ENCODE data around the gene EEIG1.

DNA sequence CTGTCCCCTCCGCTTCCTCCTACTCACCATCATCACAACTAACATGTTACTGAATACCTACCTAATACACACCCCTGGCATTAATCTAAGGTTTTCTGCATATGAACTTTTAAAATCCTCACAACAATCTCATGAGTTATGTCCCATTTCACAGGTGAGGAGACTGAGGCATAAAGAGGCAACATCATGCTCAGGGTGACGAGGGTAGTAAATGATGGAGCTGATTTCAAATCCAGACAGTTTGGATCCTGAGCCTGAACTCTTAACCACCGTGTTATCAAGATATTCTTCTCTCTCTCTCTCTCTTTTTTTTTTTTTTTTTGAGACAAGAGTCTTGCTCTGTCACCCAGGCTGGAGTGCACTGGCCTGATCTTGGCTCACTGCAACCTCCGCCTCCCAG lies 12.9 kb upstream of the EEIG1 start:
- no peak for TF ChIP-seq EZH2phosphoT487 (IDR thresholded peaks at IDR 0.05; ENCODE audit: low read depth)
- TF ChIP-seq, protein P1, sequence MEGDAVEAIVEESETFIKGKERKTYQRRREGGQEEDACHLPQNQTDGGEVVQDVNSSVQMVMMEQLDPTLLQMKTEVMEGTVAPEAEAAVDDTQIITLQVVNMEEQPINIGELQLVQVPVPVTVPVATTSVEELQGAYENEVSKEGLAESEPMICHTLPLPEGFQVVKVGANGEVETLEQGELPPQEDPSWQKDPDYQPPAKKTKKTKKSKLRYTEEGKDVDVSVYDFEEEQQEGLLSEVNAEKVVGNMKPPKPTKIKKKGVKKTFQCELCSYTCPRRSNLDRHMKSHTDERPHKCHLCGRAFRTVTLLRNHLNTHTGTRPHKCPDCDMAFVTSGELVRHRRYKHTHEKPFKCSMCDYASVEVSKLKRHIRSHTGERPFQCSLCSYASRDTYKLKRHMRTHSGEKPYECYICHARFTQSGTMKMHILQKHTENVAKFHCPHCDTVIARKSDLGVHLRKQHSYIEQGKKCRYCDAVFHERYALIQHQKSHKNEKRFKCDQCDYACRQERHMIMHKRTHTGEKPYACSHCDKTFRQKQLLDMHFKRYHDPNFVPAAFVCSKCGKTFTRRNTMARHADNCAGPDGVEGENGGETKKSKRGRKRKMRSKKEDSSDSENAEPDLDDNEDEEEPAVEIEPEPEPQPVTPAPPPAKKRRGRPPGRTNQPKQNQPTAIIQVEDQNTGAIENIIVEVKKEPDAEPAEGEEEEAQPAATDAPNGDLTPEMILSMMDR (IDR thresholded peaks at IDR 0.05; ENCODE audit: low read depth, low read length), result no peak
